IMR-90 (cell line): ENCODE results near the gene LDLRAD3.

ENCODE experiments used
- BHLHE40 ChIP-seq: fragments of 150-350 bp; IDR thresholded peaks from 2 replicates; pipeline ENCODE4 v1.6.1; 2016; ENCODE audit warnings: mild to moderate bottlenecking, low read depth, low read length
- FOS ChIP-seq: fragments of 150-350 bp; IDR thresholded peaks from 2 replicates; pipeline ENCODE4 v1.6.1; 2016; ENCODE audit warnings: low read depth, low read length
- MAFK ChIP-seq: IDR thresholded peaks from 2 replicates; pipeline ENCODE4 v1.6.1; 2012; ENCODE audit warnings: low read depth, low read length, improper control_type of control experiment
- NFE2L2 ChIP-seq: fragments of 150-350 bp; IDR thresholded peaks from 2 replicates; pipeline ENCODE4 v1.6.1; 2016; ENCODE audit warnings: low read depth, mild to moderate bottlenecking, low read length
- POLR2A ChIP-seq: IDR thresholded peaks from 2 replicates; pipeline ENCODE4 v1.6.1; 2012; ENCODE audit warnings: mild to moderate bottlenecking, low read depth, low read length
- RAD21 ChIP-seq: IDR thresholded peaks from 2 replicates; pipeline ENCODE4 v1.6.1; 2012; ENCODE audit warnings: low read length, improper control_type of control experiment
- RFX5 ChIP-seq: IDR thresholded peaks from 2 replicates; pipeline ENCODE4 v1.8.0; 2012; ENCODE audit warnings: low read depth, mild to moderate bottlenecking, low read length, moderate library complexity
- SMC3 ChIP-seq: fragments of 150-350 bp; IDR thresholded peaks from 2 replicates; pipeline ENCODE4 v1.6.1; 2016; ENCODE audit warnings: low read depth, mild to moderate bottlenecking, antibody characterized with exemption, low read length, moderate library complexity
- USF2 ChIP-seq: fragments of 150-350 bp; IDR thresholded peaks from 2 replicates; pipeline ENCODE4 v1.6.1; 2017; ENCODE audit warnings: mild to moderate bottlenecking, antibody characterized with exemption, low read length, low read depth
- TF ChIP-seq, protein P1 (sequence below): fragments of 150-350 bp; IDR thresholded peaks from 2 replicates; pipeline ENCODE4 v1.6.1; 2016; ENCODE audit warnings: low read depth, mild to moderate bottlenecking, low read length, moderate library complexity, borderline replicate concordance
- TF ChIP-seq, protein P2 (sequence below): conservative IDR thresholded peaks from 2 replicates; pipeline ENCODE4 v1.5.1; 2012; ENCODE audit warnings: mild to moderate bottlenecking, low read depth, low read length, improper control_type of control experiment

DNA sequence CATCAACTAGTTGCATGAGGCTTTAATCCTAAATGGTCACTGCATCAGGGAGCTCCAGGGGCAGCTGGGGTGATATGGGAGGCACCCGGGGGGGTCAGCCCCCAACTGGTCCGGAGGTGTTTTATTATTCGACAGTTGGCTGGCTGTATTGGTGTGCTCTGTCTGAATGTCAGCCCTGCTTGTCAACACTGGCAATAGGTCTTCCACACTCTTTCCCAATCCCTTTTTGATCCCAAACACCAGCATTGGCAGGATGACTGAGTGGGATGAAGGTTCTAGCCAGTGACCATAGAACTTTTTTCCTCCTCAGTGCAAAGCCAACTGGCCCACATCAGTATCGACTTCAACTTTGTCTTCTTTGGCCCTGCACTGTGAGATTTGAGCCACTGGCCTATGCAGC, 8.9 kb upstream of the LDLRAD3 start:
- TF ChIP-seq RFX5, result no peak
- TF ChIP-seq POLR2A, result no peak
- TF ChIP-seq, protein P1, sequence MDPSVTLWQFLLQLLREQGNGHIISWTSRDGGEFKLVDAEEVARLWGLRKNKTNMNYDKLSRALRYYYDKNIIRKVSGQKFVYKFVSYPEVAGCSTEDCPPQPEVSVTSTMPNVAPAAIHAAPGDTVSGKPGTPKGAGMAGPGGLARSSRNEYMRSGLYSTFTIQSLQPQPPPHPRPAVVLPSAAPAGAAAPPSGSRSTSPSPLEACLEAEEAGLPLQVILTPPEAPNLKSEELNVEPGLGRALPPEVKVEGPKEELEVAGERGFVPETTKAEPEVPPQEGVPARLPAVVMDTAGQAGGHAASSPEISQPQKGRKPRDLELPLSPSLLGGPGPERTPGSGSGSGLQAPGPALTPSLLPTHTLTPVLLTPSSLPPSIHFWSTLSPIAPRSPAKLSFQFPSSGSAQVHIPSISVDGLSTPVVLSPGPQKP, result no peak
- TF ChIP-seq, protein P2, sequence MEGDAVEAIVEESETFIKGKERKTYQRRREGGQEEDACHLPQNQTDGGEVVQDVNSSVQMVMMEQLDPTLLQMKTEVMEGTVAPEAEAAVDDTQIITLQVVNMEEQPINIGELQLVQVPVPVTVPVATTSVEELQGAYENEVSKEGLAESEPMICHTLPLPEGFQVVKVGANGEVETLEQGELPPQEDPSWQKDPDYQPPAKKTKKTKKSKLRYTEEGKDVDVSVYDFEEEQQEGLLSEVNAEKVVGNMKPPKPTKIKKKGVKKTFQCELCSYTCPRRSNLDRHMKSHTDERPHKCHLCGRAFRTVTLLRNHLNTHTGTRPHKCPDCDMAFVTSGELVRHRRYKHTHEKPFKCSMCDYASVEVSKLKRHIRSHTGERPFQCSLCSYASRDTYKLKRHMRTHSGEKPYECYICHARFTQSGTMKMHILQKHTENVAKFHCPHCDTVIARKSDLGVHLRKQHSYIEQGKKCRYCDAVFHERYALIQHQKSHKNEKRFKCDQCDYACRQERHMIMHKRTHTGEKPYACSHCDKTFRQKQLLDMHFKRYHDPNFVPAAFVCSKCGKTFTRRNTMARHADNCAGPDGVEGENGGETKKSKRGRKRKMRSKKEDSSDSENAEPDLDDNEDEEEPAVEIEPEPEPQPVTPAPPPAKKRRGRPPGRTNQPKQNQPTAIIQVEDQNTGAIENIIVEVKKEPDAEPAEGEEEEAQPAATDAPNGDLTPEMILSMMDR, result no peak
- TF ChIP-seq FOS, result no peak
- no peak for TF ChIP-seq NFE2L2
- no peak for TF ChIP-seq BHLHE40
- TF ChIP-seq SMC3, result no peak
- TF ChIP-seq USF2, result no peak
- TF ChIP-seq RAD21, result no peak
- TF ChIP-seq MAFK, result no peak
